ENCODE data around the gene ADAMTSL3.

- TF ChIP-seq CTCF (IDR thresholded peaks at IDR 0.05) (no peak), POLR2A (IDR thresholded peaks at IDR 0.05) (no peak)
These were observed 181.6 kb downstream of the ADAMTSL3 start for GRCh38 chr15:83835479-83835878.
